Measurements from ENCODE around the gene HOXD9.

DNA sequence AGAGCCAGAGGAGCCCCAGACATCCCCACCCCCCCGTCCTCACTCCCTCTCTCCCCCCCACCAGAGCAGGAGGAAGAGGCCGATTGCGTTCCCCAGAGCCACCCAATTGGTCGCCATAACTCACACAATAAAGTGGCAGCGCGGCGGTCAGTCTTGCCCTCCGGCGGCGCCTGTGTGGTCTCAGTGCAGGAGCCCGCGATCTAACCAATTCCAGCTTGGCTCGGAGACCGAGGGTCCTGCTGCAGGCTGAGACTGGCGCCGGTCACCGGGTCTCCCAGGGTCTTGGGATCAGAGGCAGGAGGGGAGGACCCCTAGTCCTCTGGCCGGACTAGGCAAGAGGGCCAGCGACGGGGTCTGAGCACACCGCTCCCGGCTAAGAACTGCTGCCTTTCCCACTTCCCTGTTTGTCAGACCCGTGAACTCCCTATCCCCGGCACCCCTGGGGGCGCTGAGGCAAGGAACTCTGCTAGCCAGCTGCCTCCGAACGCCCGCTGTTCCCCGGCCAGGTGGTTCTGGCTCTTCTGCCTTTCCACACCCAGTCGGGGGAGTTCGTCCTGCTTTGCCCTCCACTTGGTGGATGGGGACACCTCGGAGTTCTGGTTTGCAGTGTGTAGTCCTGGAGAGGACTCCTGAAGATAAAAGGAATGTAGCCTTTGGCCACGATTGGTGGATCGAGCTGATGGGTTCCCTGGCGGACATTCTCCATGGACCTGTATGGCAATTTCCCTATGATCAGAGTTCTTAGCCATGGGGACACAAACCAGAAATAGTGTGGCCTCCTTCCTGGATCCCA is 24.0 kb upstream of the HOXD9 start:
- TF ChIP-seq, protein P1, sequence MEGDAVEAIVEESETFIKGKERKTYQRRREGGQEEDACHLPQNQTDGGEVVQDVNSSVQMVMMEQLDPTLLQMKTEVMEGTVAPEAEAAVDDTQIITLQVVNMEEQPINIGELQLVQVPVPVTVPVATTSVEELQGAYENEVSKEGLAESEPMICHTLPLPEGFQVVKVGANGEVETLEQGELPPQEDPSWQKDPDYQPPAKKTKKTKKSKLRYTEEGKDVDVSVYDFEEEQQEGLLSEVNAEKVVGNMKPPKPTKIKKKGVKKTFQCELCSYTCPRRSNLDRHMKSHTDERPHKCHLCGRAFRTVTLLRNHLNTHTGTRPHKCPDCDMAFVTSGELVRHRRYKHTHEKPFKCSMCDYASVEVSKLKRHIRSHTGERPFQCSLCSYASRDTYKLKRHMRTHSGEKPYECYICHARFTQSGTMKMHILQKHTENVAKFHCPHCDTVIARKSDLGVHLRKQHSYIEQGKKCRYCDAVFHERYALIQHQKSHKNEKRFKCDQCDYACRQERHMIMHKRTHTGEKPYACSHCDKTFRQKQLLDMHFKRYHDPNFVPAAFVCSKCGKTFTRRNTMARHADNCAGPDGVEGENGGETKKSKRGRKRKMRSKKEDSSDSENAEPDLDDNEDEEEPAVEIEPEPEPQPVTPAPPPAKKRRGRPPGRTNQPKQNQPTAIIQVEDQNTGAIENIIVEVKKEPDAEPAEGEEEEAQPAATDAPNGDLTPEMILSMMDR (IDR thresholded peaks at IDR 0.05) = no peak
- no peak for TF ChIP-seq POLR2A (IDR thresholded peaks at IDR 0.05)
